GM12878 (cell line): ENCODE data around the gene SLC7A10. TPM values are rescaled to one million over a fixed set of nuclear protein-coding genes. Genes with fewer than 3 reads are reported as not detected.
"Not testable (repeated sequence)": the region's sequence is repeated elsewhere in the genome, so short reads cannot be mapped to it uniquely, and the experiment has no call there.

Experiments used
- ATAC-seq: fragments of 200-7000 bp; cut with Tn5 transposase; 3 replicates; pipeline ENCODE4 v1.9.1; 2020; ENCODE audit warnings: mild to moderate bottlenecking, moderate library complexity
- BruUV-seq: library from RNA; stranded (reverse); fragments of 400-500 nt; replicated peaks from 2 replicates; lab custom pipeline; 2021; lab: Mats Ljungman, UMichigan
- CTCF ChIA-PET: fragments of 300-600 bp; sonication (Branson Sonifier 250); formaldehyde crosslinking; extraction: SDS; loops from one replicate; lab custom pipeline; 2021; ENCODE audit warnings: inconsistent platforms; lab: Yijun Ruan, JAX
- POLR2A ChIA-PET: fragments of 350-600 bp; formaldehyde crosslinking; extraction: SDS; loops from one replicate; lab custom pipeline; 2021; ENCODE audit warnings: inconsistent platforms; lab: Charles Lee
- RAD21 ChIA-PET: fragments of 300-600 bp; sonication (Branson Sonifier 250); formaldehyde crosslinking; loops from one replicate; lab custom pipeline; 2023; ENCODE audit warnings: antibody characterized with exemption; ENCODE audit not compliant: unreplicated experiment; lab: Charles Lee
- SMC1A ChIA-PET: fragments of 300-600 bp; sonication (Branson Sonifier 250); formaldehyde crosslinking; loops from one replicate; lab custom pipeline; 2023; ENCODE audit not compliant: unreplicated experiment, uncharacterized antibody; lab: Charles Lee
- DNase-seq: peaks from one replicate; pipeline ENCODE4 v3.0.0-alpha.2; 2011; ENCODE audit warnings: low read depth, low spot score
- FAIRE-seq: peaks from 3 replicates; lab custom pipeline; 2011; peaks lifted over from hg19 to GRCh38; lab: Jason Lieb, UNC
- H2AFZ ChIP-seq: 2 replicates; pipeline ENCODE4 v1.6.0; 2011; ENCODE audit warnings: low read depth, low read length, control low read depth; ENCODE audit not compliant: control insufficient read depth
- H3K27ac ChIP-seq: 2 replicates; pipeline ENCODE4 v1.5.1; 2011; ENCODE audit warnings: control low read depth; ENCODE audit not compliant: control insufficient read depth, insufficient read depth
- H3K27me3 ChIP-seq, 2 experiments: replicated peaks in 1 of 2; 2 replicates each; pipeline versions ENCODE4 v1.6.0 to v1.6.1; 2011; ENCODE audit warnings: low read length in 1 of 2; ENCODE audit not compliant: control insufficient read depth in 2 of 2, insufficient read depth in 2 of 2
- H3K36me3 ChIP-seq, 2 experiments: 2 replicates each; pipeline ENCODE4 v1.5.1; 2011; ENCODE audit warnings: low read length in 1 of 2; ENCODE audit not compliant: control insufficient read depth in 2 of 2, insufficient read depth in 2 of 2
- H3K4me1 ChIP-seq: 2 replicates; pipeline ENCODE4 v1.6.1; 2011; ENCODE audit warnings: mild to moderate bottlenecking, low read length, moderate library complexity, mixed read lengths; ENCODE audit not compliant: control insufficient read depth, insufficient read depth
- H3K4me2 ChIP-seq: 2 replicates; pipeline ENCODE4 v1.6.0; 2011; ENCODE audit warnings: control low read depth; ENCODE audit not compliant: control insufficient read depth, insufficient read depth
- H3K4me3 ChIP-seq: fragments of 200-600 bp; sonication (generic); 2 replicates; pipeline ENCODE4 v1.5.1; 2016
- H3K79me2 ChIP-seq: 2 replicates; pipeline ENCODE4 v1.6.0; 2011; ENCODE audit warnings: low read length; ENCODE audit not compliant: control insufficient read depth, insufficient read depth
- H3K9ac ChIP-seq: 2 replicates; pipeline ENCODE4 v1.8.0; 2011; ENCODE audit warnings: low read length, control low read depth, mixed read lengths; ENCODE audit not compliant: control insufficient read depth, insufficient read depth
- H3K9me3 ChIP-seq: replicated peaks from 3 replicates; pipeline ENCODE4 v1.5.1; 2011; ENCODE audit warnings: mild to moderate bottlenecking, low read length; ENCODE audit not compliant: control insufficient read depth, insufficient read depth
- H4K20me1 ChIP-seq: 2 replicates; pipeline ENCODE4 v1.6.0; 2011; ENCODE audit not compliant: control insufficient read depth, insufficient read depth
- BCL3 ChIP-seq: IDR thresholded peaks from 2 replicates; pipeline ENCODE4 v1.6.1; 2011; ENCODE audit warnings: borderline replicate concordance, low read depth, mild to moderate bottlenecking, moderate library complexity, low read length; ENCODE audit not compliant: insufficient read depth, poor library complexity, severe bottlenecking
- MAX ChIP-seq: IDR thresholded peaks from 2 replicates; pipeline ENCODE4 v1.6.1; 2012; ENCODE audit warnings: low read depth, low read length, improper control_type of control experiment
- WGBS: methylation state at CpG from one replicate; pipeline ENCODE4 v1.1.6; 2016; ENCODE audit warnings: low lambda C conversion rate; ENCODE audit not compliant: insufficient replicate concordance, insufficient coverage; ENCODE audit errors: missing lambda C conversion rate; 5-methylcytosine and 5-hydroxymethylcytosine counted together
- in situ Hi-C: fragments of 300-500 bp; cut with MboI; formaldehyde crosslinking; loops from 9 replicates; pipeline ENCODE4 v1.14.3; 2018; ENCODE audit warnings: mixed read lengths
- intact Hi-C: fragments of 100-400 bp; cut with micrococcal nuclease; formaldehyde crosslinking; loops from one replicate; pipeline ENCODE4 v1.14.2; 2022; ENCODE audit not compliant: unreplicated experiment
- polyA plus RNA-seq, 11 experiments: library from polyadenylated mRNA; depleted of rRNA in 4 of 11; unstranded in 6 of 11; stranded (reverse) in 5 of 11; fragments of >200 nt; fragmentation: Nextera tagmentation in 4 of 11; fragmentation: Illumina TruSeq in 1 of 11; extraction: Ambion mirVana in 4 of 11; extraction: Trizol in 1 of 11; gene quantifications; 1 replicate in 1 of 11; 2 replicates in 10 of 11; pipeline versions ENCODE4 v1.2.1 to v1.2.3, GENCODE V29; 2011 to 2016; ENCODE audit warnings: inconsistent platforms in 2 of 11, missing spikeins in 2 of 11, low read depth in 1 of 11
- total RNA-seq, 4 experiments: library from RNA; depleted of rRNA in 3 of 4; stranded (reverse); fragments of >200 nt in 3 of 4; fragmentation: Illumina TruSeq in 1 of 4; extraction: Trizol in 1 of 4; gene quantifications; 2 replicates each; pipeline versions ENCODE4 v1.2.1 to v1.2.3, GENCODE V29; 2013 to 2021

The SLC7A10 gene
- total and polyA plus RNA-seq, 10 of the 15 experiments (the other 5 are each of a cell fraction or from before 2014, with no cell fraction given) = not detected

GRCh38 chr19:33167438-33167837, 58.2 kb downstream of the SLC7A10 start (continued):
- TF ChIP-seq BCL3 = no peak
- no peak for TF ChIP-seq MAX

- H4K20me1 ChIP-seq, SMC1A ChIA-PET, H3K4me1 ChIP-seq, H3K9ac ChIP-seq, H2AFZ ChIP-seq, H3K9me3 ChIP-seq, ATAC-seq, H3K4me3 ChIP-seq, in situ Hi-C loops, FAIRE-seq, intact Hi-C loops, BruUV-seq, H3K27me3 ChIP-seq, H3K79me2 ChIP-seq, DNase-seq, H3K4me2 ChIP-seq, H3K27ac ChIP-seq, H3K36me3 ChIP-seq: not testable (repeated sequence)
- WGBS = 63% methylated on average over 5 of the region's 6 CpGs
- ChIA-PET CTCF (interaction anchor here (0.6 to 2.6 kb wide), 4 partner anchors 11 to 27 kb away, joined by 3 to 8 read pairs (median 5); no protein-coding TSS in a partner anchor), POLR2A (interaction anchor here (0.6 kb wide), 1 partner anchor 858 kb away, joined by 4 read pairs; no protein-coding TSS in a partner anchor), RAD21 (interaction anchor here (0.6 kb wide), 1 partner anchor 1277 kb away, joined by 3 read pairs; no protein-coding TSS in a partner anchor)
Observed at GRCh38 chr19:33166037-33166436, 59.6 kb downstream of the SLC7A10 start.
